ENCODE data around the gene PTK6.

Gene PTK6

DNA sequence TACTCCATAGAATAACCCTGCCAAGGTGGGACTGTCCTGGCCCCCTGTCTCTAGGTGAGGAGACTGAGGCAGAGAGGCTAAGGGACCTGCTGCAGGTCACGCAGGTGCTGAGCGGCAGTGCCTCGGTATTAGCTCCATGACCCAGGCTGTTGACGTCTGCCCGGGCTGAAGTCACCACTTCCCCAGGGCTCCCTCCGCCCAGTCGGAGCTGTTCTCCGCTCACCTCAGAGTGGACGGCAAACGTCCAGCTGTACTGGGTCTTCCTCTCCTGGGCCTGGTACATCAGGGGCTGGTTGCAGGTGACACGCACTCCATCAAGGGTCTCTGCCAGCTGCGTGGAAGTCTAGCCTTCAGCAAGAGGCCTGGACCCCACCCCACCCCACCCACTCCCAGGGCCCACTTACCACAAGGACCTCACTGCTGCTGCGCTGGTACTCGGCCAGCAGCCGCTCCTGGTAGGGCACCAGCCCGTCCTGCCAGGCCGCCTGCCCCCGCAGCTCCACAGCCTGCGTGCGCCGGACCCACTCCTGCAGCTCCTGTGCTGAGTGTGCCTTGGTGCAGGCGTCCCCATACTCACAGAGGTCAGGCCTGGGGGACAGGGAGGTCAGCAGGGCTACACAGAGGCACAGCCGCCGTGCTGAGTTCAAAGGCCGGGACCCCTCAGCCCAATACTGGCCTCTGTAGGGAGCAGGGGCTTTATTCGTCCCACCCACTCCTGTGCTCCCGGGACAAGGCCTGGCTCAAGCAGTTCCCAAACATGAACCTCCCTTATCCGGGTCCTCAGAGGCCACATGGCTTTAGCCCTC is 33.3 kb upstream of the PTK6 start:
- DNase-seq (ENCODE audit: low read depth, low spot score), result no peak
- no peak overlapping the region for H3K9ac ChIP-seq (ENCODE audit: insufficient read length)
- TF ChIP-seq FOXP2 (optimal IDR thresholded peaks at IDR 0.05; ENCODE audit: control extremely low read depth, extremely low read length, insufficient read depth) (no peak), EZH2 (IDR thresholded peaks at IDR 0.05) (no peak), POLR2AphosphoS5 (IDR thresholded peaks at IDR 0.05; ENCODE audit: borderline replicate concordance, low read depth, low read length) (no peak)
- H3K36me3 ChIP-seq (ENCODE audit: insufficient read depth, low read length), result no peaks in the 10 kb centered on the region
- no peaks in the 10 kb centered on the region for H3K9me3 ChIP-seq (ENCODE audit: low read depth, low read length)
- no peak overlapping the region for H3K27ac ChIP-seq
- H3K4me3 ChIP-seq, result no peak overlapping the region

DNA sequence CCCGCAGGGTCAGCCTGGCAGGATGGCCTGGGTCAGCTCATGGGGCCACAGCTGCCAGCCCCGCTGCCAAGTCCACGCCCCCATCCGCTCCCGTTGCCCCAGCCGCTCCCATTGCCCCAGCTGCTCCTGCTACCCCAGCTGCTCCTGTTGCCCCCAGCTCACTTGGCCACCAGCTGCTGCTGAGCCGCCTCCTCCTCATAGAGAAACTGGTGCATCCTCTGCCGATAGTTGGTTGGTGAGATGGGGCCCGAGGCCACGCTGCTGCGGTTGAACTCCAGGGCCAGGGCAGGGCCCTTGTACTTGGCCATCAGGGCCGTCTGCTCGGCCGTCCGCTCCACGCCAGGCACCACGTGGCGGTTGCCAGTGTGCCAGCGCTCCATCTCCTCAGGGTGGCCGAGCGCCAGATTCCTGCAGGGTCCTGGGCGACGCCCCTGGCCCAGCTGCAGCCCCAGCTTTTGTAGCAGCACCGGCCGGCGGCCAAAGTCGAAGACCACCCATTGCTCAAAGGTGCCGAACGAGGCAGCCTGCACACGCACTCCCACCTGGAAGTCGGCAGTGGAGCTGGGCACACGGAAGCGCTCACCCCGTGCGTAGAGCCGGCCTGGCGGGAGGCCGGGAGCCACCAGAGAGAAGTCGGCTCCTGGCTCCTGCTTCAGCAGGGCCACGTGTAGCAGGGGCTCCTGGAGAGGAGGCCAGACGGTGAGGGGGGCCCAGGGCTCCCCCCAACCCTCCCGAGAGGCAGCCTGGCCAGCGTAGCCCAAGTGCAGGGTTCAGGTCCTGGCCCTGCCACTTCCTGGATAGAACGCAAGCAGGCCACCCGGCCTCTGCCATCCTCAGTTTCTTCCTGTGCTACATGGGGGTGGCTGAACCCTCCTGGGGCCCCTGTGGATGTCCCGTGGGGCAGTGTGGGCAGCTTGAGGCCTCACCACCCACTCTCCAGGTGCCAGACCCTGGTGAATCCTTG is 32.1 kb upstream of the PTK6 start:
- H3K4me3 ChIP-seq, result no peak overlapping the region
- no peak for TF ChIP-seq FOXP2 (optimal IDR thresholded peaks at IDR 0.05; ENCODE audit: control extremely low read depth, extremely low read length, insufficient read depth)
- no peak for TF ChIP-seq EZH2 (IDR thresholded peaks at IDR 0.05)
- TF ChIP-seq POLR2AphosphoS5 (IDR thresholded peaks at IDR 0.05; ENCODE audit: borderline replicate concordance, low read depth, low read length), result no peak
- H3K9ac ChIP-seq (ENCODE audit: insufficient read length), result no peak overlapping the region
- H3K36me3 ChIP-seq (ENCODE audit: insufficient read depth, low read length), result no peaks in the 10 kb centered on the region
- DNase-seq (ENCODE audit: low read depth, low spot score), result no peak
- no peak overlapping the region for H3K27ac ChIP-seq
- no peaks in the 10 kb centered on the region for H3K9me3 ChIP-seq (ENCODE audit: low read depth, low read length)

DNA sequence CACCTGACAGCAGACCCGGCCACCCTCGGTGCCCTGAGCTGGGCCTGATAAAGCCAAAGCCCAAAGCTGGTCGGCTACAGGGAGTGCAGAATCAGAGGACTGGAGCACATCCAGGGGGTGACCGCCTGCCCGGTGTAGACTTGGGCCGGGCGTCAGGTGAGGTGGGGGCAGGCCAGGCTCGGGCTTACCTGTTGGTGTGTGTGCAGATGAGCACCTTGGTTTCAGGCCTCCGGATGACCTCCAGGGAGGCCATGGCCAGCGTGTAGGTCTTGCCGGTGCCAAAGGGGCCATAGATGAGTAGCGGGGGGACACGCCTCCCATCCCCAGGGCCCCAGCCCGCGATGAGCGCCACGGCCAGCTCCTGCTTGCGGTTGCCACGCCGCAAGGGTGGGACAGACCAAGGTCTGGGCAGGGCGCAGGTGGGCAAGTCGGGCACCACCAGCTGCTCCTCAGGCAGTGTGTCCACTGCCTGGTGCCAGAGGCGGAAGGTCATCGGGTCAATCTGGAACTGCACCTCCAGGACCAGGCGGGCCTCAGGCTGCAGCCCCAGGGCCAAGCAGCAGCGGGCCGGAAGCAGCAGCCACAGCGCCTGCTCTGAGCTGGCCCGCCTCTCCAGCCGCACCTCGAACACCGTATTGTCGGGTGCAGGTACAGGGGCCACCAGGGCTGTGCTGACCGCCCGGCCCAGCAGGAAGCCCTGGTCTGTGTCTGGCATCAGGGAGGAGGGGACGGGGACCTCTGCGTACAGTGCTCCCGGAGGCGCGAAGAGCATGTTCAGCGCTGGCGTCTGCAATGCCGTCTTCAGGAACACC is 31.2 kb upstream of the PTK6 start:
- no peak for DNase-seq (ENCODE audit: low read depth, low spot score)
- no peaks in the 10 kb centered on the region for H3K9me3 ChIP-seq (ENCODE audit: low read depth, low read length)
- H3K36me3 ChIP-seq (ENCODE audit: insufficient read depth, low read length), result no peaks in the 10 kb centered on the region
- no peak overlapping the region for H3K4me3 ChIP-seq
- TF ChIP-seq FOXP2 (optimal IDR thresholded peaks at IDR 0.05; ENCODE audit: control extremely low read depth, extremely low read length, insufficient read depth), result no peak
- TF ChIP-seq EZH2 (IDR thresholded peaks at IDR 0.05), result no peak
- TF ChIP-seq POLR2AphosphoS5 (IDR thresholded peaks at IDR 0.05; ENCODE audit: borderline replicate concordance, low read depth, low read length), result no peak
- no peak overlapping the region for H3K9ac ChIP-seq (ENCODE audit: insufficient read length)
- no peak overlapping the region for H3K27ac ChIP-seq

DNA sequence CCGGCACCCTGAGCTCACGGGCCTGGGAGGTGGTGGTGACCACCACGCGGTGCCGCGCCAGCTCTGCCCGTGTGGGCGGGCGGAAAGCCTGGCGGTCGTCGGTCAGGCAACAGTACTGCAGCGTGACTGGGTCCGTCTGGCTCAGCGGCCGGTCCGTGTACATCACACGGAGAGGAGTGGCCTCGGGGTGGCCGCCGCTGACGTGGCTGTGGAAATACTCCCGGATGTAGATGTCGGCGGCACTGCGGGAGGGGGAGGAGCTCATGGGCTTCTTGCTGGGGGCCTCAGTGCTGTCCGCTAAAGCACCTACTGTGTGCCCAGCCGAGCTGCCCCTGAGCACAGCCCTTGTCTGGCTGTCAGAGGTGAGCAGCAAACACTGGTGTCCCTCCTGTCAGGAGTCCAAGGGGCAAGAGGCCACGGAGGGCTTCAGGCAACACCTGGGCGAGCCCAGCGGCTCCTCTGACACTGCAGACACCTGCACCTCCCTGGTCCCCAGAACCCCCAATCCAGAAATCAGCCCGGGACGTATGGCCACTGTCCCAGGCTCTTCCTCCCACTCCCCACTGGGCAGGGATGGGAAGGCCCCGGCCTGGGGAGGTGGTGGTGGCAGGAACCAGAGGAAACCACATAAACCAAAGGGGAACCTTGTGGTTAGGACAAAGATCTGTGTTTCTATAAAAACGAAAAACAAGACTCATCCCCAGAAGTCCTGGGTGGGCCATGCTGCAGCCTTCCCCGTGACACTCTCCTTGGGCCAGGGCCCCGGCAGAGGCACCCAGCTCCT is 30.4 kb upstream of the PTK6 start:
- Histone ChIP-seq H3K36me3 (ENCODE audit: insufficient read depth, low read length) (no peaks in the 10 kb centered on the region), H3K9ac (ENCODE audit: insufficient read length) (no peak overlapping the region), H3K4me3 (no peak overlapping the region), H3K27ac (no peak overlapping the region), H3K9me3 (ENCODE audit: low read depth, low read length) (no peaks in the 10 kb centered on the region)
- TF ChIP-seq FOXP2 (optimal IDR thresholded peaks at IDR 0.05; ENCODE audit: control extremely low read depth, extremely low read length, insufficient read depth), result no peak
- TF ChIP-seq POLR2AphosphoS5 (IDR thresholded peaks at IDR 0.05; ENCODE audit: borderline replicate concordance, low read depth, low read length), result no peak
- no peak for TF ChIP-seq EZH2 (IDR thresholded peaks at IDR 0.05)
- no peak for DNase-seq (ENCODE audit: low read depth, low spot score)

DNA sequence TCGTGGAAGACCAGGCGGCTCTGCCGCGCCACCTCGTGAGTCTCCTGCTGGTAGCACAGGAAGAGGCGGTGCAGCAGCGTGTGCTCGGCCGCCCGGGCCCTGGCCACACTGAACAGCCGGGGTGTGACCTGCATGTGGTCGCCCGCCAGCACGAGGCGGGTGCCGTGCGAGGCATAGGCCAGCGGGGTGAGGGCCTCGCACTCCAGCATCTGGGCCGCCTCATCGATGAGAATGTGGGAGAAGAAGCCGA is 29.9 kb upstream of the PTK6 start:
- no peaks in the 10 kb centered on the region for H3K9me3 ChIP-seq (ENCODE audit: low read depth, low read length)
- H3K4me3 ChIP-seq, result no peak overlapping the region
- TF ChIP-seq FOXP2 (optimal IDR thresholded peaks at IDR 0.05; ENCODE audit: control extremely low read depth, extremely low read length, insufficient read depth) (no peak), POLR2AphosphoS5 (IDR thresholded peaks at IDR 0.05; ENCODE audit: borderline replicate concordance, low read depth, low read length) (no peak), EZH2 (IDR thresholded peaks at IDR 0.05) (no peak)
- no peaks in the 10 kb centered on the region for H3K36me3 ChIP-seq (ENCODE audit: insufficient read depth, low read length)
- DNase-seq (ENCODE audit: low read depth, low spot score), result no peak
- H3K9ac ChIP-seq (ENCODE audit: insufficient read length), result no peak overlapping the region
- H3K27ac ChIP-seq, result no peak overlapping the region

DNA sequence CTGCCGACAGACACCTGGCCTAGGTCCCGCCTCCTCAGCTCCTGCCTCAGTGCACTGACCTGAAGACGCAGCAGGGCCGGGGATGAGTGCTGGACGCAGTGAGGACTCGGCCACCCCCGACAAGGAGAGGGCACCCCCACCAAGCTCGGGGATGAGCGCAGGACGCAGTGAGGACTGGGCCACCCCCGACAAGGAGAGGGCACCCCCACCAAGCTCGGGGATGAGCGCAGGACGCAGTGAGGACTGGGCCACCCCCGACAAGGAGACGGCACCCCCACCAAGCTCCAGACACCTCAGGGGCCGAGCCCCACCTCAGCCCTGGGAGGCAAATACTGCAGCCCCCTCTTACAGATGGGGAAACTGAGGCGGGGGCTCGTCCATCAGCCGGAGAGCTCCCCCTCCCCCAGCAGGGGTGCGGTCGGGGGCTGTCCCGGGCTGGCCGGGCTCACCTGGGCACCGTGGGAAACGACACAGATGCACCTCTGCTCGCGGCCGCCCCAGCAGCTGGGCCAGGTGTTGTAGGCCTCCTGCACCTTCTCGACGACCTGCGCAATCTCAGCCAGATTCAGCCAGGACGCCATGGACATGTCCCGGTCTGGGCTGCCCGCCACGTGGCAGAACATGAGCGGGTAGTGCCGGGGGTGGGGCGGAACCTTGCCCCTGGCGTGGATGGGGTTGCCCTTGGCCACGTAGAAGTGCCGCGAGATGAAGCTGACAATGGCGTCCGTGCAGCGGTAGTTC is 29.4 kb upstream of the PTK6 start:
- Histone ChIP-seq H3K9me3 (ENCODE audit: low read depth, low read length) (no peaks in the 10 kb centered on the region), H3K27ac (no peak overlapping the region), H3K9ac (ENCODE audit: insufficient read length) (no peak overlapping the region), H3K36me3 (ENCODE audit: insufficient read depth, low read length) (no peaks in the 10 kb centered on the region), H3K4me3 (no peak overlapping the region)
- TF ChIP-seq EZH2 (IDR thresholded peaks at IDR 0.05), result no peak
- no peak for TF ChIP-seq POLR2AphosphoS5 (IDR thresholded peaks at IDR 0.05; ENCODE audit: borderline replicate concordance, low read depth, low read length)
- TF ChIP-seq FOXP2 (optimal IDR thresholded peaks at IDR 0.05; ENCODE audit: control extremely low read depth, extremely low read length, insufficient read depth), result no peak
- DNase-seq (ENCODE audit: low read depth, low spot score), result no peak

DNA sequence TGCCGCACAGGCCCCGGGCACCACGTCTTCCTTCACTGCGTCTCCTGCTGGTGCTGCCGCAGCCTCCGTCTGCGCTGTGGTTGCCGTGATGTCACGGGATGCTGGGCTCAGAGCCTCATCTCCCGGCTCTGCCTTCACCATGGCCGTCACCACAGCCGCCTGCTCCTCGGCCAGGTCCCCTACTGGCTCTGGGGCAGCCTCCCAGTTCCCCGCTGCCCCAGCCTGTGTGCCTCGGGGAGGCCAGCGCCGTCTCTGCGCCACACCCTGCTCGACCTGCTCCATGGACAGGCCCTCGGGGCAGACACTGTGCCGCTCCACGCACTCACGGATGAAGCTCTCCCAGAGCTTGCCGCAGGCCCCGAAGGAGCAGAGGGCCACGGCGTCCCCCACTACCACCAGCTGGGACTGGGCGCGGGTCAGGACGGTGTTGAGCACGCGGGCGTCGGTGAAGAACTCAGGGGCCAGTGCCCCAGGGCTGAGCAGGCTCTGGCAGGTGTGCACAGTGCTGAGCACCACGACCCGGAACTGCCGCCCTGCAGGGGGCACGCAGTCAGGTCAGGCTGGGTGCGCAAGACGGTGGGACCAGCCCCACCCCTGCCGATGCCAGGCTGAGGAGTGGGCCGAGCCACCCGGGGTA is 28.6 kb upstream of the PTK6 start:
- H3K36me3 ChIP-seq (ENCODE audit: insufficient read depth, low read length), result no peaks in the 10 kb centered on the region
- H3K4me3 ChIP-seq, result no peak overlapping the region
- no peak for DNase-seq (ENCODE audit: low read depth, low spot score)
- TF ChIP-seq EZH2 (IDR thresholded peaks at IDR 0.05) (no peak), FOXP2 (optimal IDR thresholded peaks at IDR 0.05; ENCODE audit: control extremely low read depth, extremely low read length, insufficient read depth) (no peak), POLR2AphosphoS5 (IDR thresholded peaks at IDR 0.05; ENCODE audit: borderline replicate concordance, low read depth, low read length) (no peak)
- H3K9ac ChIP-seq (ENCODE audit: insufficient read length), result no peak overlapping the region
- no peak overlapping the region for H3K27ac ChIP-seq
- no peaks in the 10 kb centered on the region for H3K9me3 ChIP-seq (ENCODE audit: low read depth, low read length)
